Activated CD8-positive, alpha-beta memory T cell treated with anti-CD3 and anti-CD28 coated beads, Interleukin-2, amount 50 U/mL, for 24 hours (primary cell): Measurements from ENCODE around the gene FUT8.
"Not testable (repeated sequence)": the region's sequence is repeated elsewhere in the genome, so short reads cannot be mapped to it uniquely, and the experiment has no call there.

Source experiments
- DNase-seq: peaks from one replicate; pipeline ENCODE4 v3.0.0-alpha.2; 2020; ENCODE audit errors: extremely low read depth

Gene FUT8

GRCh38 chr14:65620195-65620594 is 207.7 kb downstream of the FUT8 start:
- DNase-seq: no peak

- no peak for DNase-seq
These were observed 210.2 kb downstream of the FUT8 start for GRCh38 chr14:65622703-65623102.

- no peak for DNase-seq
These were observed 211.2 kb downstream of the FUT8 start for GRCh38 chr14:65623759-65624158.

- DNase-seq: no peak
These were observed 214.8 kb downstream of the FUT8 start for GRCh38 chr14:65627315-65627714.

GRCh38 chr14:65628664-65629063 is 216.1 kb downstream of the FUT8 start:
- no peak for DNase-seq

GRCh38 chr14:65631040-65631439 is 218.5 kb downstream of the FUT8 start:
- no peak for DNase-seq

- DNase-seq: no peak
These were observed 220.0 kb downstream of the FUT8 start for GRCh38 chr14:65632487-65632886.

GRCh38 chr14:65633666-65634065 is 221.1 kb downstream of the FUT8 start:
- DNase-seq: not testable (repeated sequence)

- DNase-seq: no peak
These were observed 225.2 kb downstream of the FUT8 start for GRCh38 chr14:65637780-65638179.

GRCh38 chr14:65639216-65639615 is 226.7 kb downstream of the FUT8 start:
- DNase-seq: no peak

- DNase-seq: no peak
These were observed 238.3 kb downstream of the FUT8 start for GRCh38 chr14:65650826-65651225.

- no peak for DNase-seq
These were observed 244.0 kb downstream of the FUT8 start for GRCh38 chr14:65656554-65656953.

GRCh38 chr14:65658202-65658601 is 245.7 kb downstream of the FUT8 start:
- no peak for DNase-seq

GRCh38 chr14:65661865-65662264 is 249.3 kb downstream of the FUT8 start:
- no peak for DNase-seq

- DNase-seq: no peak
These were observed 251.9 kb downstream of the FUT8 start for GRCh38 chr14:65664436-65664835.

- DNase-seq: no peak
These were observed 264.0 kb downstream of the FUT8 start for GRCh38 chr14:65676361-65677014.

- DNase-seq: no peak
These were observed 273.0 kb downstream of the FUT8 start for GRCh38 chr14:65685572-65685971.

GRCh38 chr14:65686761-65687160 is 274.2 kb downstream of the FUT8 start:
- no peak for DNase-seq

- DNase-seq: no peak
These were observed 276.5 kb downstream of the FUT8 start for GRCh38 chr14:65689070-65689469.

- not testable (repeated sequence) for DNase-seq
These were observed 280.0 kb downstream of the FUT8 start for GRCh38 chr14:65692566-65692965.

- no peak for DNase-seq
These were observed 284.3 kb downstream of the FUT8 start for GRCh38 chr14:65696801-65697200.

- DNase-seq: no peak
These were observed 291.0 kb downstream of the FUT8 start for GRCh38 chr14:65703521-65703920.

- no peak for DNase-seq
These were observed 291.5 kb downstream of the FUT8 start for GRCh38 chr14:65703996-65704395.

- DNase-seq: no peak
These were observed 291.9 kb downstream of the FUT8 start for GRCh38 chr14:65704437-65704836.
